ENCODE results near the gene CXCL12. TPM values are rescaled to one million over a fixed set of nuclear protein-coding genes. Genes with fewer than 3 reads are reported as not detected.

CXCL12 gene
- total and polyA plus RNA-seq, 4 donors = 108 to 637 (median 222) TPM

GRCh38 chr10:44366941-44367630, 17.8 kb downstream of the CXCL12 start:
- no peak overlapping the region for H3K4me3 ChIP-seq (ENCODE audit: low read length in 2 of 2)
- WGBS, 2 donors = 92 to 95% methylated on average over 6 of the region's 6 CpGs
- DNase-seq = no peak
- H3K4me1 ChIP-seq (ENCODE audit: control insufficient read depth in 1 of 2, insufficient read depth in 2 of 2, low read length in 2 of 2) = no peaks in the 10 kb centered on the region
- no peaks in the 10 kb centered on the region for H3K27me3 ChIP-seq (ENCODE audit: control insufficient read depth in 1 of 2, insufficient read depth in 2 of 2, low read length in 1 of 2)
- no peaks in the 10 kb centered on the region for H3K9me3 ChIP-seq (ENCODE audit: control insufficient read depth, low read length)
- no peak overlapping the region for H3K27ac ChIP-seq (ENCODE audit: low read depth in 1 of 2, low read length in 2 of 2)
- ATAC-seq (ENCODE audit: low FRiP score) = no peak
- intact Hi-C loops (cut with DNase I) = no loop called here
- no peaks in the 10 kb centered on the region for H3K36me3 ChIP-seq (ENCODE audit: control insufficient read depth in 1 of 2, insufficient read depth in 2 of 2, low read length in 1 of 2)

DNA sequence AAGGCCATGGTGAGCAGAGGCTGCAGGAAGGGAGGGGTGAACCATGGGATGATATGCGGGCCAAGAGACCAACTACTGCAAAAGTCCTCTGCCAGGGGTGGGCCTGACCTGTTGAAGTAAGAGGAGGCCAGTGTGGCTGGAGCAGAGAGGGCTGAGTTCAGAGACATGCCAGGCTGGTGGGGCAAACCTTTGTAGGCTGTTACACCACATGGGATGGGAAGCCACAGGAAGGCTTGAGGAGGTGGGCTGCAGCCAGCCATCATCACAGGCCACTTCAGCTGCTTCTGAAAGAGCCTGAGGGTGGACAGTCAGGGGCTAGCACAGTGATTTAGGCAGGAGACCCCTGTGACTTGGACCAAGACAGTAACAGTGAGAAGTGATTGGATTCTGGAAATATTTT, 20.3 kb downstream of the CXCL12 start:
- no peak for DNase-seq
- Histone ChIP-seq H3K4me1 (ENCODE audit: control insufficient read depth in 1 of 2, insufficient read depth in 2 of 2, low read length in 2 of 2) (no peaks in the 10 kb centered on the region), H3K36me3 (ENCODE audit: control insufficient read depth in 1 of 2, insufficient read depth in 2 of 2, low read length in 1 of 2) (no peaks in the 10 kb centered on the region), H3K27me3 (ENCODE audit: control insufficient read depth in 1 of 2, insufficient read depth in 2 of 2, low read length in 1 of 2) (no peaks in the 10 kb centered on the region), H3K9me3 (ENCODE audit: control insufficient read depth, low read length) (no peaks in the 10 kb centered on the region), H3K4me3 (ENCODE audit: low read length in 2 of 2) (no peak overlapping the region), H3K27ac (ENCODE audit: low read depth in 1 of 2, low read length in 2 of 2) (no peak overlapping the region)
- intact Hi-C loops (cut with DNase I) = no loop called here
- 93 to 95% methylated on average over 1 of the region's 1 CpG for WGBS, 2 donors
- no peak for ATAC-seq (ENCODE audit: low FRiP score)

DNA sequence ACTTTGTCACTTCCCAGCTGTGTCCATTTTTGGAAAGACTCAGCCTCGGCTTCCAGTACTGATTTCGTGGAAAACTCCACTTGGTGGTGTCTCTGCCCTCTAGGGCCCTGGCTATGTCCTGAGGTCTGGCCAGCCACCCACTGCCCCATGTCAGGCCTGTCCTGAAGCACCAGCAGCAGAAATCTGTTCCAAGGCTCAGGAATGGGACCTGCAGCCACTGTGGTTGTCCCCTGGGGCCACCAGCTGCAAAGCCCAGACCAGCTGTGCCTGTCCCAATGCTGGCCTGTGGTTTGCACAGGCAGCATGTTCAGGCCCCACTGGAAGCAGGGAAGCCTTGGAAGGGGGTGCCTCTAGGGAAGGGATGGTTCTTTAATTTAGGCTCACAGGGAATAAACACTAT, 21.2 kb downstream of the CXCL12 start:
- Histone ChIP-seq H3K4me3 (ENCODE audit: low read length in 2 of 2) (no peak overlapping the region), H3K27me3 (ENCODE audit: control insufficient read depth in 1 of 2, insufficient read depth in 2 of 2, low read length in 1 of 2) (no peaks in the 10 kb centered on the region), H3K27ac (ENCODE audit: low read depth in 1 of 2, low read length in 2 of 2) (no peak overlapping the region), H3K4me1 (ENCODE audit: control insufficient read depth in 1 of 2, insufficient read depth in 2 of 2, low read length in 2 of 2) (no peaks in the 10 kb centered on the region), H3K36me3 (ENCODE audit: control insufficient read depth in 1 of 2, insufficient read depth in 2 of 2, low read length in 1 of 2) (no peaks in the 10 kb centered on the region), H3K9me3 (ENCODE audit: control insufficient read depth, low read length) (no peaks in the 10 kb centered on the region)
- ATAC-seq (ENCODE audit: low FRiP score) = no peak
- DNase-seq = no peak
- intact Hi-C loops (cut with DNase I) = no loop called here
- WGBS, 2 donors = 70 to 80% methylated on average over 2 of the region's 2 CpGs

DNA sequence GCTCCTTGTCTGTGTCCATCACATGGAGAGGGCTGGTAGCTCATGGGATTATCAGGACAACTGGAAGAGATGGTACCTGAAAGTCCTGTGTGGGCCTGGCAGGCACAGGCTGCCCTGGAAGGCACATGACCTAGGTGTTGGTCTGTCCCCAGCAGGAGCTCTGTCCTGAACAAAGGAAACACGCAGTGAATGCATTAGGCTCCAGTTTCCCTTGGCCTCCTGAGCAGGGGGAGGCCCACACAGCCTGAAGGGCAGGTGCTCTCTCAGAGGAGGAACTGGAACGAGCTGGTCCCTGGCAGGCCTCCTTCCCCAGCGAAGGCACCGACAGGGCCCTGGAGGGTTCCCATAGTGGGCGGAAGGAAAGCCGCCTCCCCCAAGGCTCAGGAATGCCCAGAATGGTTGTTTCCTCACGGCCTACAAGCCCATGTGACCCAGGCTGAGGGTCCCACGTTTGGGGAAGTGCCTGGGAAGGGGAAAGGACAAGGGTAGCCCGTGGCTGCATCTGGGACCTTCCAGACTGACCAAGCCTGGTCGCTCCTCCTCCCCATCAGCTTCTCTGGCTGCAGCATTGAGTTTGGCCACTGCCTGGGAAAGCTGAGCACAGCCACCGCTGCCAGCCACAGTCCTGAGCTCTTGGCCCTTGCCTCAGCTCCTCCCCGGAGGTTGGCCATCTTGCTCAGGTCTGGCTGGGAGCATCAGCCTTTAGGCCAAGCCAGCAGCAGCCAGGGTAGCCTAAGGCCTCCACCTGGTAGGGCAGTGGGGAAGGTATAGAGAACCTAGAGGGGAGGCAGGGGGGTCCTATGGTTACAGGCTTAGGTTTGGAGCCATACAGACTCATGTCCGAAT, 21.8 kb downstream of the CXCL12 start:
- Histone ChIP-seq H3K9me3 (ENCODE audit: control insufficient read depth, low read length) (no peaks in the 10 kb centered on the region), H3K4me3 (ENCODE audit: low read length in 2 of 2) (no peak overlapping the region), H3K27me3 (ENCODE audit: control insufficient read depth in 1 of 2, insufficient read depth in 2 of 2, low read length in 1 of 2) (no peaks in the 10 kb centered on the region), H3K36me3 (ENCODE audit: control insufficient read depth in 1 of 2, insufficient read depth in 2 of 2, low read length in 1 of 2) (no peaks in the 10 kb centered on the region), H3K27ac (ENCODE audit: low read depth in 1 of 2, low read length in 2 of 2) (no peak overlapping the region), H3K4me1 (ENCODE audit: control insufficient read depth in 1 of 2, insufficient read depth in 2 of 2, low read length in 2 of 2) (no peaks in the 10 kb centered on the region)
- WGBS, 2 donors = 83 to 85% methylated on average over 13 of the region's 13 CpGs
- DNase-seq = no peak
- no peak for ATAC-seq (ENCODE audit: low FRiP score)
- intact Hi-C loops (cut with DNase I) = no loop called here

DNA sequence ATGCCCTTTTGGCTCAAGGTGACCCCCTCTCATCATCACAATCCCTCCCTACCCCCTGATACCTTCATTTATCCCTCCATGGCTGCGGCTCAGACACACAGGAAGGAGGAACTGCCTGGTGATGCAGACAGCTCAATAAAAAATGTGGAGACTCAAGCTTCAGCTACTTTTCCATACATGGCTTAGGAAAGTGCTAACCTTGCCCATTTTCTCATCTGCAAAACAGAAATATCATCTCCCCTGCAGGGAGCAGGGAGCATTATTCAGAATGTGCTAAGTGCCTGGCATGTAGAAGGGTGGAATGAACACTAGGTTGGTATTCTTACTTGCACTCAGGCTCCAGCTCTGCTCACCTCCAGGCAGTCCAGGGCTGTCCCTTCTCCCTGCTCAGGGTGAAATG, 23.8 kb downstream of the CXCL12 start:
- no peak for DNase-seq
- Histone ChIP-seq H3K9me3 (ENCODE audit: control insufficient read depth, low read length) (no peaks in the 10 kb centered on the region), H3K36me3 (ENCODE audit: control insufficient read depth in 1 of 2, insufficient read depth in 2 of 2, low read length in 1 of 2) (no peaks in the 10 kb centered on the region), H3K27me3 (ENCODE audit: control insufficient read depth in 1 of 2, insufficient read depth in 2 of 2, low read length in 1 of 2) (no peaks in the 10 kb centered on the region), H3K4me1 (ENCODE audit: control insufficient read depth in 1 of 2, insufficient read depth in 2 of 2, low read length in 2 of 2) (no peaks in the 10 kb centered on the region), H3K27ac (ENCODE audit: low read depth in 1 of 2, low read length in 2 of 2) (no peak overlapping the region), H3K4me3 (ENCODE audit: low read length in 2 of 2) (no peak overlapping the region)
- intact Hi-C loops (cut with DNase I) = no loop called here
- 47 to 53% methylated on average over 1 of the region's 1 CpG for WGBS, 2 donors
- ATAC-seq (ENCODE audit: low FRiP score) = no peak

GRCh38 chr10:44358080-44358771, 26.7 kb downstream of the CXCL12 start:
- DNase-seq = no peak
- no peak overlapping the region for H3K4me3 ChIP-seq (ENCODE audit: low read length in 2 of 2)
- no peaks in the 10 kb centered on the region for H3K9me3 ChIP-seq (ENCODE audit: control insufficient read depth, low read length)
- H3K27me3 ChIP-seq (ENCODE audit: control insufficient read depth in 1 of 2, insufficient read depth in 2 of 2, low read length in 1 of 2) = no peaks in the 10 kb centered on the region
- WGBS, 2 donors = 70 to 72% methylated on average over 8 of the region's 8 CpGs
- H3K36me3 ChIP-seq (ENCODE audit: control insufficient read depth in 1 of 2, insufficient read depth in 2 of 2, low read length in 1 of 2) = no peaks in the 10 kb centered on the region
- H3K27ac ChIP-seq (ENCODE audit: low read depth in 1 of 2, low read length in 2 of 2) = no peak overlapping the region
- H3K4me1 ChIP-seq (ENCODE audit: control insufficient read depth in 1 of 2, insufficient read depth in 2 of 2, low read length in 2 of 2) = no peaks in the 10 kb centered on the region
- intact Hi-C loops (cut with DNase I) = no loop called here
- ATAC-seq (ENCODE audit: low FRiP score) = no peak

GRCh38 chr10:44357023-44357540, 27.8 kb downstream of the CXCL12 start:
- no peak overlapping the region for H3K27ac ChIP-seq (ENCODE audit: low read depth in 1 of 2, low read length in 2 of 2)
- ATAC-seq (ENCODE audit: low FRiP score) (no peak), DNase-seq (peak in 1 of 2 donors; percentile 64)
- H3K4me1 ChIP-seq (ENCODE audit: control insufficient read depth in 1 of 2, insufficient read depth in 2 of 2, low read length in 2 of 2) = no peaks in the 10 kb centered on the region
- no peaks in the 10 kb centered on the region for H3K27me3 ChIP-seq (ENCODE audit: control insufficient read depth in 1 of 2, insufficient read depth in 2 of 2, low read length in 1 of 2)
- no peaks in the 10 kb centered on the region for H3K36me3 ChIP-seq (ENCODE audit: control insufficient read depth in 1 of 2, insufficient read depth in 2 of 2, low read length in 1 of 2)
- no peaks in the 10 kb centered on the region for H3K9me3 ChIP-seq (ENCODE audit: control insufficient read depth, low read length)
- 83 to 88% methylated on average over 10 of the region's 10 CpGs for WGBS, 2 donors
- no peak overlapping the region for H3K4me3 ChIP-seq (ENCODE audit: low read length in 2 of 2)
- intact Hi-C loops (cut with DNase I) = no loop called here

- Histone ChIP-seq H3K4me3 (ENCODE audit: low read length in 2 of 2) (no peak overlapping the region), H3K36me3 (ENCODE audit: control insufficient read depth in 1 of 2, insufficient read depth in 2 of 2, low read length in 1 of 2) (no peaks in the 10 kb centered on the region)
- intact Hi-C loops (cut with DNase I) = no loop called here
Observed at GRCh38 chr10:44356139-44357022, 28.5 kb downstream of the CXCL12 start.

More at GRCh38 chr10:44356139-44357022, 28.5 kb downstream of the CXCL12 start:
- Histone ChIP-seq H3K27ac (ENCODE audit: low read depth in 1 of 2, low read length in 2 of 2) (no peak overlapping the region), H3K9me3 (ENCODE audit: control insufficient read depth, low read length) (no peaks in the 10 kb centered on the region), H3K27me3 (ENCODE audit: control insufficient read depth in 1 of 2, insufficient read depth in 2 of 2, low read length in 1 of 2) (no peaks in the 10 kb centered on the region), H3K4me1 (ENCODE audit: control insufficient read depth in 1 of 2, insufficient read depth in 2 of 2, low read length in 2 of 2) (no peaks in the 10 kb centered on the region)
- 76 to 81% methylated on average over 20 of the region's 20 CpGs for WGBS, 2 donors
- ATAC-seq (ENCODE audit: low FRiP score) = no peak
- DNase-seq = peak in 1 of 2 donors; percentile 67
